Stimulated activated CD4-positive, alpha-beta T cell treated with anti-CD3 and anti-CD28 coated beads, Interleukin-12 subunit alpha, Interleukin-12 subunit beta, amount 100 ng/mL, for 4 hours (primary cell): ENCODE measurements around the gene MLPH.

Experiments
- DNase-seq: peaks from one replicate; pipeline ENCODE4 v3.0.0-alpha.2; 2020

The MLPH gene

GRCh38 chr2:237480988-237481525, 6.0 kb upstream of the MLPH start:
- no peak for DNase-seq

- no peak for DNase-seq
Observed at GRCh38 chr2:237482485-237482884, 4.6 kb upstream of the MLPH start.

- DNase-seq: no peak
Observed at GRCh38 chr2:237483018-237483731, 3.9 kb upstream of the MLPH start.

- no peak for DNase-seq
Observed at GRCh38 chr2:237485304-237485703, 1.7 kb upstream of the MLPH start.

- no peak for DNase-seq
Observed at GRCh38 chr2:237485844-237486243, 1.2 kb upstream of the MLPH start.

- no peak for DNase-seq
Observed at GRCh38 chr2:237486334-237486818, 675 bp upstream of the MLPH start.

- no peak for DNase-seq
Observed at GRCh38 chr2:237487496-237487895, 445 bp downstream of the MLPH start.

GRCh38 chr2:237488295-237488694, 1.2 kb downstream of the MLPH start:
- DNase-seq: no peak

GRCh38 chr2:237488901-237489860, 2.1 kb downstream of the MLPH start:
- no peak for DNase-seq

- no peak for DNase-seq
Observed at GRCh38 chr2:237490009-237490711, 3.1 kb downstream of the MLPH start.

- no peak for DNase-seq
Observed at GRCh38 chr2:237490795-237491194, 3.7 kb downstream of the MLPH start.

GRCh38 chr2:237491515-237492118, 4.6 kb downstream of the MLPH start:
- DNase-seq: no peak

- DNase-seq: no peak
Observed at GRCh38 chr2:237492137-237492890, 5.3 kb downstream of the MLPH start.

GRCh38 chr2:237494066-237494465, 7.0 kb downstream of the MLPH start:
- no peak for DNase-seq

- no peak for DNase-seq
Observed at GRCh38 chr2:237495521-237496117, 8.6 kb downstream of the MLPH start.

- no peak for DNase-seq
Observed at GRCh38 chr2:237496428-237496827, 9.4 kb downstream of the MLPH start.

- no peak for DNase-seq
Observed at GRCh38 chr2:237497009-237497837, 10.2 kb downstream of the MLPH start.

GRCh38 chr2:237497838-237498186, 10.8 kb downstream of the MLPH start:
- DNase-seq: no peak

- DNase-seq: no peak
Observed at GRCh38 chr2:237498341-237498740, 11.3 kb downstream of the MLPH start.

- DNase-seq: no peak
Observed at GRCh38 chr2:237500681-237501424, 13.8 kb downstream of the MLPH start.
